HG03196 (cell line): ENCODE measurements around the gene RBFOX2.
"Not testable (repeated sequence)": the region's sequence is repeated elsewhere in the genome, so short reads cannot be mapped to it uniquely, and the experiment has no call there.

Source experiments
- ATAC-seq: cut with Tn5 transposase; IDR thresholded peaks from one replicate; pipeline ENCODE4 v1.9.1; 2021; ENCODE audit not compliant: unreplicated experiment

RBFOX2 gene

DNA sequence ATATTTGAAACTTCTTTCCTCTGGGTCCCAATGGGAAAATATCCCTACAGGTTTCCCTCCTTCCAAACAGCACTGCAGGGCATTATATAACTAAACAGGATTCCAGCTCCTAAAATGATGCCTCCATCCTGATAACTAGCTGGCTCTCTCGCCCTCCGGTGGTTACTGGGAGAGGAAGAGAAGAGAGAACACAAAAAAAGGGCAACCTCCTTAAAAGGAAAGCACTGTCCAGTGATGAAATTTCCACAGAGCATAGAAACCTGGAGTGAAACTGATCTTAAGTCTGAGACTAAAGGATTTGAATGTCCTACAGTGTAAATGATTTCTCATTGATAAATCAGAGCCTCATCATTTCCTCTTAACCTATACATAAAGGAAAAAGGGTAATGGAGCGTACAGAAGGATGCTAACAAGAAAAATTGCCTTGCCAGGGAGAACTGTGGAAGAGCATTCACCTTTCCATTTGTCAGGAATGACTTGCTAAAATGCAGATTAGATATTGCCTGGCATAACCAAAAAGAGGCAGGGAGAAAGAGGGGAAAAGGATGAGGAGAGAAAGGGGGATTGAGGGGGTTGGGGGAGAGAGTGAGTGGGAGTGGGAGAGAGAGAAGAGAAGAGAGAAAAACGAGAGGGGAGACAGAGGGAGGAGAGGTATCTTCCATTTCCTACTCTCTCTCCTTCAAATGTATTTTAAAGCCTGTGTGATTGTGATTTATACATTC, 189.6 kb downstream of the RBFOX2 start:
- ATAC-seq = no peak

DNA sequence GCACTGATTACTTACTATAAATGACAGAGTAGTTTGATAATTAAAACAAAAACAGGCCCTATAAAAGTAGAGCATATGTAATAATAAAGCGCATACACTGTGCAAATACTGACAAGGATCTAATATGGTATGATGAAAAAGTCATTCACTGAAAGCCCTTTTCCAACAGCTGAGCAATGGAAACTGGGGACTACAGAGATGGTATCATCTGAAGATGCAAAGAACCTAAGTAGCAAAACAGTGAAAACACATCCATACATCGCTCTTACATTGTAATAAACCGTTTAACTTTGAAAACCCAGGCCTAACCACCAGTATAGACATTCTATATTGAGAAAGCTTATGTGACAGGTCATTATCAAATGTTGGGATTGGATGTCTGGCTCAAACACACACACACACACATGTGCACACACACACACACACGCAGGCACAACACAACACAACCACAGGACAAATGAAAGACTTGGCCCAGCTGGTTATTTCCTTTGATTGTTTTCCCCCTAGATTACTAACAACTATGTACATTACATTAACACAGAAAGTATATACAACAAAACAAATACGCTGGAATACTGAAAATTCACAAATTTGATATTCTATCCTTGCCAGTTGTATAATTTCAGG, 191.4 kb downstream of the RBFOX2 start:
- no peak for ATAC-seq

DNA sequence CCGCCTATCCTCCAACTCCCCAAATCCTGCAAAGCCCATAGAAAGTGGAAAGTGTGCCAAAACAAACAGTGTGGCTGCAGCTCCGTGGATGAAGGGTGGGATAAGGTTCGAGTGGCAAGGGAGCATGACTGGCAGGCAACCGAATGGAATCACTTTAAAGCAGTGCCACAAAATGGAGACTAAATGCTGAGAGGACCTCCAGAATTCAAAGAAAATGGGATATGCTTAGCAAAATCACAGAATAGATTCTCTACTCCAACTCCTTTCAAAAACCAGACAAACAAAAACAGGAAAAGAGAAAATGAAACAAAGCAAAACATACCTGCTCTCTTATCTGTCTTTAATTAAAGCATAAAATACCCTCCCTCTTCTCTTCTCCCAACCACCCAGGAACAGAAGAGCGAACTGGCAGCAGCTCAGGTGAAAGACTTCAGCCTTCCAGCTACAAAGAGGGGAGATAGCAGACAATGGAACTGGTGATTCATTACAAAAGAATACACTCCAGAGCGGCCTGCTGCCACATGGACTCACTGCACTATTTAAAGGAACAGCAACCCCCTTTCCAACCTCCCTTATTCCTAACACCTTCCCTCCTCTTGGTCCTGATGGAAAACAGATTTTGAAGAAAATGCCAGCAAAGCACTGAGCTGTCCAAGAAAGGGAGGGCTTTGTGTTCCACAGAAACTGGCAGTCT, 192.5 kb downstream of the RBFOX2 start:
- no peak for ATAC-seq

DNA sequence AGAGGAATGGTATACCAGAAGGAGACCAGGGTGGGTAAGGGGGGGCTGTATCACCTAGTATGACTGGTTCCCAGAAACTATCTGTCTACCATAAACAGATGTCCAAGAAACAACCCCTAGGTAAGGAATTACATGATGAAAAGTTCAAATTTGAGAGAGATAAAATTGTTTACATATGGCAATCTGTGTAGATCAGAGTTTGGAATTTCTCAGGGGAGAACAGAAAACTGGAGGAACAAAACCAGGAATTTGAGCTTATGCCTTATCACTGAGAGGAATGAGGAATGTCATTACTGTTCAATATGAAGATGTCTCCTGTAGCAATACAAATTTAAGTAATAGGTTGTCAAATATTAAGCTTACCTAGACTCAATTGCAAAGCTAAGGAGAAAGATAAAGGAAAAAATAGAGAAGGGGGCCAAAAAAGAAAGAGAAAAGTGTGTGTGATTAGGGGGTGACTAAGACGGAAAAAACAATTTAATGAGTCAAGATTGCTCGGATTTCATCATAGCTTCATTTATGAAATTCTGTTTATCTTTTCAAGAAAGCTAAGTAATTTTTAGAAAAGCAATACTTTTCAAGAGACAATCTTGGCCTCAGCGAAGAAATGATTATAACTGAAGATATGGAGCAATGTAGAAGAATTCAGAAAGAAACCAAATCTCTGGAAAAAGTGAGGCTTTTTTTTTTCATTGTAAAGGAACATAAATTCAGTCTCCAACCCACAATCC, 193.2 kb downstream of the RBFOX2 start:
- ATAC-seq = no peak

DNA sequence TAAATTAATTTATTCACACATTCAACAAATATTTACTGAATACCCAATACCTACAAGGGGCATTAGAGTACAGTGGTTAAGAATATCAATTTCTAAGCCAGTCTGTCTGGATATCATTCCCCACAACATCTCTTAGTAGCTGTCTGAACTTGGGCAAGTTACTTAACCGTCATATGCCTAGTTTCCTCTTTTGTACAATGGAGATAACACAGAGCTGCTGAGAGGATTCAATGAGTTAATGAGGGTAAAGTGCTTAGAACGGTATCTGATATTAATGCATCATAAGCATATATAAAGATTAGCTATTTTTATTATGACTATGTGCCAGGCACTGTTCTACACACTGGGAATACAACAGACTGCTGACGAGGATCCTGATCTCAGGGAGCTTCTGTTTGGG, 194.6 kb downstream of the RBFOX2 start:
- no peak for ATAC-seq

DNA sequence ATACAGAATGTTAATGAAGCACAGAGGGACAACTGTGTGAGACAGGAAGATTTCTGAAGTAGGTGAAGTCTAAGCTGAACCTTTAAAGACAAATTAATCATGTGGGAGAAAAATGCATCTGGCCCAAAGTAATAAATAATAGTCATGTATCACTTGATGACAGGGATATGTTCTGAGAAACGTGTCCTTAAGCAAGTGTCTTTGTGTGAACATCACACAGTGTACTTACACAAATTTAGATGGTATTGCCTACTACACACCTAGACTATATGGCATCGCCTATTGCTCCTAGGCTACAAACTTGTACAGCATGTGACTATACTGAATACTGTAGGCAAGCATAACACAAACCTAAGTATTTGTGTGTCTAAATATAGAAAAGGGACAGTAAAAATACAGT, 198.3 kb downstream of the RBFOX2 start:
- ATAC-seq = no peak

DNA sequence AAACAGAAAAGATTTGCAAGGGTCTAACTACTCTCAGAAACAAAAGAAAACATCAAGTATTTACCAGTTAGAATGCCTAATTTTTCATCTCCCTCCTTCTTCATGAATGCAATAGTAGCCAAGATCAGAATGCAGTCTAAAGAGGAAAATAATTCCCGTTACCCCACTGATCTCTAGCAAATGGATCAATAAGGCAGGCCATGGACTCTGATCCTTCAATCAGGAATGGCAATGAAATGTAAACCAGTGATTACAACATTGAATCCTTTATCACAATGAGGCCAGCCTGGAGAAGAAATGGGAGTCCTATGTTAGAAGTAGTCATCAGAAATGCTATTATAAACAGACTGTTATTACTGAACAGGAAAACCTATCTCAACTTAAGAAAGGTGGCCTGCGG, 204.4 kb downstream of the RBFOX2 start:
- no peak for ATAC-seq

DNA sequence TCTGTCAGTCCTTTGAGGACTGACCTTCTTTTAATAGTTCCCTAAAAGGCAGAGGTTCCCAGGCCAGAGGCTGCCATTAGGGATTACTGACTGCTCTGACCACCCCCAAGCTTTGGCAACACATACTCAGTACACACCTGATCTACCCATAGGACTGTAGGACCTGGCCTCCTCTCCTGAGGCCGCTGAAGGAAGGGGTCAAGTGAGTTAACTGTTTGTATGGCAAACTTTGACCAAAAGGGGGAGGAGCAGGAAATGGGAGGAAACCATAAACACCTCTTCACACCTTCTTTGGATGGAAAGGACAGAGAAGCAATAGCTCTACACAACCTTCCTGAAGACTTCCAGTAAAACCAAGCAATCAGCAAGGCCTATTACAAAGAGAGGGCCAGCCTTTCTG, 207.0 kb downstream of the RBFOX2 start:
- no peak for ATAC-seq

DNA sequence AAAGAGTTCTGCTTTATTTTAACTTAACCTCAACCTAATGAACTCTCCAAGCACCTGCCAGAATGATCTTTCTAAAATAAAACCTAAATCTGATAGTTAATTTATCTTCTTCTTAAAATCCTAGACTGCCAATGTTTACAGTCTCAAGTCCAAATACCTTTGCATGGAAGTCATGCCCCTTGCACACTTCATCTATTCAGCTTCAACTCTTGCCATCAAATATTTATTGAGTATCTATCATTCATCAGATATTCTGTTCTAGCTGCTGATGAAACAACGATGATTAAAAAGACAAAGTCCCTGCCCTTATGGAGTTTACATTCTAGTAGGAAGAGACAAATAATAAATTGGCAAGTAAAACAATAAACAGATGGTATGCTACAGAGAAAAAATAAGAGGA, 209.2 kb downstream of the RBFOX2 start:
- no peak for ATAC-seq

DNA sequence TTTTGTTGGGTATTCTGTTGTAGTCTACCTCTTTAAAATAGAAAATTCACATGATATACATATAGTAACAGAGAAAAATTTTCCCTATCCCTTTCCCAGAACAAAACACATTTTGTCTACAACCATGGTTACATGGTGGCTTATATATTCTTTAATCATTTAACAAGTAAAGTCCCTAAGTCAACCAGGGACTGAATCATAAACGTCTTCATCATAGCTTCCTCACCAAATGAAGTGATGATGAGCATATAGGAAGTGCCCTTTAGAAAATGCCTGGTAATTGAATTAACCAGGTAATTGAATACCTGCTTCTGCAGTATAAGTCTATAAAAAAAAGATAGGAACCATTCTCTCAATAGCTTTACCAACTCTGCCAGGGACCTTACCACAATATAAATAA, 209.7 kb downstream of the RBFOX2 start:
- ATAC-seq = no peak

DNA sequence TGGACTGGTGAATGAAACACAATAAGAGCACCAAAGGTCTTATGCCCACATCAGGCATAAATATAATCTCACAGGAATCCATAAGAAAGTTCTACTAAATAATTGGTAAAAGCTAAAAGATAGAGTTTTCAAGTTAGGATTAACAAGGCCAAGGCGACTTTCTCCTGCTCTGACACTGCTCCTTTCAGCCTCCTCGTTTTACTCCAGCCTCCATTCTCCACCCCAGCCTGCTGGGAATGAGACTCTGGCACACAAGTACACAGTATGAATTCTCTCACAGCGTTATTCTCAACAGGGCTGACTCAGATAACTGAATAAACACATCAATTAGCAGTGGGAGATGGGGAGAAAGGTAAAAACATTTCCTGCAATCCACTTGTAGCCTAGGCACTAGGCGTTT, 216.0 kb downstream of the RBFOX2 start:
- no peak for ATAC-seq

DNA sequence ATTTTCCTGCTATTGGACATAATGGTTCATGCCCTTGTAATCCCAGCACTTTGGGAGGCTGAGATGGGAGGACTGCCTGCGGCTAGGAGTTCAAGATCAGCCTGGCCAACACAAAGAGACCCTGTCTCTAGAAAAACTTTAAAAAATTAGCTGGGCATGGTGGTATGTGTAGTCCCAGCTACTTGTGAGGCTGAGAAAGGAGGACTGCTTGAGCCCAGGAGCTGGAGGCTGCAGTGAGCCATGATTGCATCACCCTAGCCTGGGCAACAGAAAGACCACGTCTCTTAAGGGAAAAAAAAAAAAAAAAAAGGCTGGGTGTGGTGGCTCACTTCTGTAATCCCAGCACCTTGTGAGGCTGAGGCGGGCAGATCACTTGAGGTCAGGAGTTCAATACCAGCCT, 217.0 kb downstream of the RBFOX2 start:
- ATAC-seq = no peak

DNA sequence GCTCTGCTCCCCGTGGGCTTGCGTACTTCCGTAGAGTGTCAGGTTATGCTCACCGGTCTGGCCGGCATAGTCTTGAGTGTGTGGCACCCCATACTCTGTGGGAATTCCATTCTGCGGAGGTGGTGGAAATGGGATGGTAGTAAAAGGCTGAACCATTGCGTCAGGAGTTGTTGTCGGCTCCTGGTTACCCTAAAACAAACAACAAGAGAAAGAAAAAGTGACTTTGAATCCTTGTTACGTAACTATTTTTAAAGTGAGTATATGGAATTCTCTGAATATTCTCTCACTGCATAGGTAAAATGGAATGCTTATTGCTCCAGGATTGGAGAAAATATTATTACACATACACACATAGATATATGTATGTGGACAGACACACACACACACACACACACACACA, 218.8 kb downstream of the RBFOX2 start:
- ATAC-seq = no peak

DNA sequence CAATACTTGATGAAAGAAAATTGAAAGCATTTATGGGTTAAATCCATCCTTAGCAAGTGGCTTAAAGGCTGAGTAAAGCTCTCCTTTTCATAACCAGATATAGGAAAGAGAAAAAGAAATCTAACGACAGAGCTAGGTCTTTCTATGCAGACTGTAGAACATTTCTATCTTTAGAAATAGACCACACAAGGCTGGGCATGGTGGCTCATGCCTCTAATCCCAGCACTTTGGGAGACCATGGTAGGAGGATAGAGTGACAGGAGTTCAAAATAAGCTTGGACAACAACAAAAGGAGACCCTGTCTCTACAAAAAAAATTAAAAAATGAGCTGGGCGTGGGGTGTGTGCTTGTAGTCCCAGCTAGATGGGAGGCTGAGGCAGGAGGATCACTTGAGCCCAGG, 220.2 kb downstream of the RBFOX2 start:
- ATAC-seq = no peak

DNA sequence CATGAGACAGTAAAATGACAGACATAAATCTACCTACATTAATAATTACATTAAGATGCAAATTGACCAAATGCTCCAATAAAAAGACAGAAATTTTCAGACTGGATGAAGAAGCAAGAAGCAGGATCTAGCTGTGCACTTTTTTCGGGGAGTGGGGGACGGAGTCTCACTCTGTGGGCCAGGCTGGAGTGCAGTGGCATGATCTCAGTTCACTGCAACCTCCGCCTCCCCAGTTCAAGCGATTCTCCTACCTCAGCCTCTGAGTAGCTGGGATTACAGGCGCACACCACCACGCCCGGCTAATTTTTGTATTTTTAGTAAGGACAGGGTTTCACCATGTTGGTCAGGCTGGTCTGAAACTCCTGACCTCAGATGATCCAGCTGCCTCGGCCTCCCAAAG, 222.0 kb downstream of the RBFOX2 start:
- not testable (repeated sequence) for ATAC-seq

DNA sequence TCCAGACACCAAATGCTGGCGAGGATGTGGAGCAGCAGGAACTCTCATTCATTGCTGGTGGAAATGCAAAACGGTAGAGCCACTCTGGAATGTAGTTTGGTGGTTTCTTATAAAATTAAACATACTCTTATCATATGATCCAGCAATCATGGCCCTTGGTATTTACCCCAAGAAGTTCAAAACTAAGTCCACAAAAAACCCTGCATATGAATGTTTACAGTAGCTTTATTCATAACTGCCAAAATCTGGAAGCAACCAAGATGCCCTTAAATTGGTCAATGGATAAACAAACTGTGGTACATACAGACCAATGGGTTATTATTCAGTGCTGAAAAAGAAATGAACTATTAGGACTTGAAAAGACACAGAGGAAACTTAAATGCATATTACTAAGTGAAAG, 223.2 kb downstream of the RBFOX2 start:
- ATAC-seq = no peak

DNA sequence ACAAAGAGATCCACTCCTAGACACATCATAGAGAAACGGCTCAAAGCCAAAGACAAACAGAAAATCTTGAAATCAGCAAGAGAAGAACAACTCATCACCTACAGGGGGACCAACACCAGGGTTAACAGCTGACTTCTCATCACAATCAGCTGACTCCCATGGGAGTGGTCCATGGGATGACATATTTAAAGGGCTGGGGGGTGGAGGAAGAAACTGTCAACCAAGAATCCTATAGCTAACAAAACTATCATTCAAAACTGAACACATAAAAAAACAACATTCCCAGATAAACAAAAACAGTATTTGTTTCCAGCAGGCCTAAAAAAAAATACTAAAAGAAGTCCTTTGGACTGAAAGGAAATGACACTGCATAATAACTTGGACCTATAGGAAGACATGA, 224.2 kb downstream of the RBFOX2 start:
- no peak for ATAC-seq

DNA sequence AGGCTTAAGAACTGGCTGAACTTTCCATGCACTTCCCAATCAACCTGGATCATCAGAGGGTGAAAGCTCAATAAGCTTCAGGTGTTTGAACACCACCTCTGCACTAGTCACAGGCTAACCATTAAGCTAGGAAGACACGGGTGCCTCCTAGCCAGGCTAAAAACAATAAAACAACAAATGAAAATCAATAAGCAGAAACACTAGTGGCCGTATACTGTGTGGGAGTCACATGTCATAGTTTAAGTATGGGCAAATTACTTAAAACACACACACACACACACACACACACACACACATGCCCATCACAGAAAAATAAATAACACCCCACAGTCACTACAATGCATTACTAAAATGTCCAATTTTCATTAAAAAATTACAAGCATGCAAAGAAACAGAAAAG, 225.7 kb downstream of the RBFOX2 start:
- ATAC-seq = no peak

DNA sequence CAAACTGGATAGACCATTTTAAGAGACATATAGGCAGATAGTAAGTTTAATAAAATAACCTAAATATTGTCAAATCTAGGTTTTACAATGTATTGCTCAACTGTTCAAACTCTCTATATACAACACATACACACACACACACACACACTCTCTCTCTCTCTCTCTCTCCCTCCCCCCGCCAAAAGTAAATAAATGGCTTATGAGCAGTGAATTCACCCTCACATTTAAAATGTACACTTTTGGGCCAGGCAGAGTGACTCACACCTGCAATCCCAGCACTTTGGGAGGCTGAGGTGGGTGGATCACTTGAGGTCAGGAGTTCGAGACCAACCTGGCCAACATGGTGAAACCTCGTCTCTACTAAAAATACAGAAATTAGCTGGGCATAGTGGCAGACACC, 227.3 kb downstream of the RBFOX2 start:
- not testable (repeated sequence) for ATAC-seq

DNA sequence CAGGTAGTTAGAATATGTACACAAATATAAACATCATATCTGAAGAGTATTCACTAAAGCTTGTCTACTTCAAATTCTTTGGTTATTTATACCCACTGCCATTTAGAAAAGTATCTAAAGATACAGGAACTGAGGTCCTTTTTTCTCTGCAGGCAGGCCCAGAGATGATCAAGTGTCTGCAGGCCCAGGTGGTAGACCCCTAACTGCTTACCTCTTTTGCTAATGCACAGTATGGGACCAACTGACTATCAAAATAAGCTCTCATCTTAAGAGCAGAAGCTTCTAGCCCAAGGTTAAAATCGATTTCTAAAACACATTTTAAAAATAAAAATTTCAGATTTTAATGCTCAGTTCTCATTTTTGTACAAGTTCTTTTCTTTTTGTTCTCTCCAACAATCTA, 229.5 kb downstream of the RBFOX2 start:
- ATAC-seq = no peak

DNA sequence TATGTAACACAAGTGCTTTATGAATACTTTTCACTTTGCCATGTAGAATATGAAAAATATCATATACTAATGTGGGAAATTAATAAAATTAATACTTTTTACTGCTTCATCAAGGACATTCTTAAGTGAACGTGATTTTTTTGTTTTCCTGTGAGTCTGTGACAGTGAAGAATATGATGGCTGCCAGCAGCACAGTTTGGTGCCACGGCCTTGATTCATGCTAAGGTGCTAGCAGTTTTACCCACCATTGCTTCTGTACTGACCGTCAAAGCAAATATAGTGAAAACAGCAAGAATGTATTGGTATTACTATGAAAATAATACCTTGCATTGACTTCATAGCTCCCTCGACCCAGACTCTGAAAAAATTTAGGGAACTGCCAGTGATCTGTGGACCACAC, 231.2 kb downstream of the RBFOX2 start:
- ATAC-seq = no peak

DNA sequence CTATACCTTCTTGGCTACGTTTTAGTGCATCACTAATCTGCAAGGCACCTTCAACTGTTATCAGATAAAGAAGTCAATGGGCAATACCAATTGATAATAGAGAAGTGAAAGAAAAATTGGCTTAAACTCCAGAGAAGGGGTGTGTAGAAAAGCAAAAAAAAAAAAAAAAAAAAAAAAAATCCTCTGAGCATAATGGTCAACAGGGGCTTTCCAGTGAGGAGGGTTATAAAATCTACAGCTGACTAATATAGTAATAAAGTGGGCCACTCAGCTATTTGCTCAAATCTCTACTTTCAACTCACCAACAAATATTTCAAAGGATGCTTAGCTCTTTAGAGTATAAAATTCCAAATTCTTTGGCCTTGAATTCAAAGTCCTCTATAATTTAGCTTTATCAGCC, 233.1 kb downstream of the RBFOX2 start:
- no peak for ATAC-seq
